ENCODE data around the gene DNHD1. TPM values are rescaled to one million over a fixed set of nuclear protein-coding genes. Genes with fewer than 3 reads are reported as not detected.

DNHD1 gene
- total and polyA plus RNA-seq, 9 of the 15 experiments (the other 6 are each of a cell fraction or from before 2014, with no cell fraction given), result 0.82 to 9.7 (median 3.8) TPM

DNA sequence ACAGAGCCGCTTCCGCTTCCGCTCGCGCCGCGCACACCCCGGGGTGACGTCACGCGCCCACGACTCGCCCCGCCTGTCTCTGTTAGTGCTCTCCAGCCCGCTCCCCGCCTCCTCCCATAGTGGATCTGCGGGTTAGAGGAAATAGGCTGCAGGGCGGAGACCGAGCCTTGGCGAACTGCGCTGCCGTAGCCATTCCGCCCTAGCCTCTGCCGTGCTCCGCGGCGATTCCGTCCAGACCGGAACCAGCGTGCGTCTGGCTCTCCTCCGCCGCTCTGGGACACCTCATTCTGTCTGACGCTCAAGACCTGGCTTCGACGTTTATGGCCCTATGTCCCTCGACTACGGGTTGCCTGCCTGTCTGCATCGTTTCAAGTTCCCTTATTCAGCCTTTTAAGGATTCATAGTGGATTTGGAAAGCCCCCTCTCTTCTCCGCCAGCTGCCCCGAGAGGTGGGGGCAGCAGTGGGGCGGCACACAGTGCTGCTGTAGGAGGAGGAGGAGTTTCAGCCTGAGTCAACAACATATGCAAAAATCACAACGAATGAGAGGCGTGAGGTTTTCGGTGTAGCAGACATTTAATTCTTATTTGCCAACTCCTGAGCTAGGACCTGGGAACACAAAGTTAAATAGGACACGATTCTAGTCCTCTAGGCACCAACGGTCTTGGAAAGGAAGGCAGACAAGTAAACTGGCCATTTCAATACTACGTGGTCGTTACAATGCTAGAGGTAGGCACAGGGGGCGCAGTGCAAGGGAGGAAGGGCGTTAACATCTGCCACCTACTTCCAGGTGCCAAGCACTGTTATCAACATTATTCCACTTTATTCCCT is 115.3 kb downstream of the DNHD1 start, which contains the start of gene TAF10 (continued):
- TF ChIP-seq ZNF561 (CRISPR knock-in tag; conservative IDR thresholded peaks at IDR 0.05) (no peak), MTF1 (CRISPR knock-in tag; IDR thresholded peaks at IDR 0.05; ENCODE audit: borderline replicate concordance) (no peak), CHCHD3 (CRISPR knock-in tag; IDR thresholded peaks at IDR 0.05) (0 out of 2 replicates have a peak, but pooled peaks have one; percentile 21), SIRT6 (IDR thresholded peaks at IDR 0.05; ENCODE audit: low read depth, low read length) (no peak), TCFL5 (CRISPR knock-in tag; conservative IDR thresholded peaks at IDR 0.05) (no peak), SMAD2 (IDR thresholded peaks at IDR 0.05; ENCODE audit: low read depth, low read length) (no peak), TBP (optimal IDR thresholded peaks at IDR 0.05; ENCODE audit: low read depth, low read length) (peak; percentile 87), ERF (CRISPR knock-in tag; IDR thresholded peaks at IDR 0.05) (0 out of 2 replicates have a peak, but pooled peaks have one; percentile 7), RBM14 (IDR thresholded peaks at IDR 0.05; ENCODE audit: borderline replicate concordance, insufficient read depth, low read depth, low read length) (no peak), BHLHE40 (IDR thresholded peaks at IDR 0.05; ENCODE audit: low read length) (peak; percentile 56; the same call in 1 of the 2 replicates), ZNF444 (CRISPR knock-in tag; IDR thresholded peaks at IDR 0.05) (no peak), NFIC (IDR thresholded peaks at IDR 0.05) (peak; percentile 26; the same call in 1 of the 2 replicates), MCM3 (IDR thresholded peaks at IDR 0.05) (no peak), TAF15 (IDR thresholded peaks at IDR 0.05; ENCODE audit: low read depth, low read length) (no peak), ZNF311 (CRISPR knock-in tag; IDR thresholded peaks at IDR 0.05) (no peak), NFE2 (IDR thresholded peaks at IDR 0.05; ENCODE audit: low read depth) (0 out of 2 replicates have a peak, but pooled peaks have one; percentile 3), ELF4 (CRISPR knock-in tag; IDR thresholded peaks at IDR 0.05) (peak; percentile 92), GABPA (tag; conservative IDR thresholded peaks at IDR 0.05; ENCODE audit: low read depth) (peak; percentile 95), TBL1XR1 (IDR thresholded peaks at IDR 0.05; ENCODE audit: low read length in 2 of 2) (no peak), ATF7 (IDR thresholded peaks at IDR 0.05) (peak; percentile 98)
- TF ChIP-seq, protein P1, sequence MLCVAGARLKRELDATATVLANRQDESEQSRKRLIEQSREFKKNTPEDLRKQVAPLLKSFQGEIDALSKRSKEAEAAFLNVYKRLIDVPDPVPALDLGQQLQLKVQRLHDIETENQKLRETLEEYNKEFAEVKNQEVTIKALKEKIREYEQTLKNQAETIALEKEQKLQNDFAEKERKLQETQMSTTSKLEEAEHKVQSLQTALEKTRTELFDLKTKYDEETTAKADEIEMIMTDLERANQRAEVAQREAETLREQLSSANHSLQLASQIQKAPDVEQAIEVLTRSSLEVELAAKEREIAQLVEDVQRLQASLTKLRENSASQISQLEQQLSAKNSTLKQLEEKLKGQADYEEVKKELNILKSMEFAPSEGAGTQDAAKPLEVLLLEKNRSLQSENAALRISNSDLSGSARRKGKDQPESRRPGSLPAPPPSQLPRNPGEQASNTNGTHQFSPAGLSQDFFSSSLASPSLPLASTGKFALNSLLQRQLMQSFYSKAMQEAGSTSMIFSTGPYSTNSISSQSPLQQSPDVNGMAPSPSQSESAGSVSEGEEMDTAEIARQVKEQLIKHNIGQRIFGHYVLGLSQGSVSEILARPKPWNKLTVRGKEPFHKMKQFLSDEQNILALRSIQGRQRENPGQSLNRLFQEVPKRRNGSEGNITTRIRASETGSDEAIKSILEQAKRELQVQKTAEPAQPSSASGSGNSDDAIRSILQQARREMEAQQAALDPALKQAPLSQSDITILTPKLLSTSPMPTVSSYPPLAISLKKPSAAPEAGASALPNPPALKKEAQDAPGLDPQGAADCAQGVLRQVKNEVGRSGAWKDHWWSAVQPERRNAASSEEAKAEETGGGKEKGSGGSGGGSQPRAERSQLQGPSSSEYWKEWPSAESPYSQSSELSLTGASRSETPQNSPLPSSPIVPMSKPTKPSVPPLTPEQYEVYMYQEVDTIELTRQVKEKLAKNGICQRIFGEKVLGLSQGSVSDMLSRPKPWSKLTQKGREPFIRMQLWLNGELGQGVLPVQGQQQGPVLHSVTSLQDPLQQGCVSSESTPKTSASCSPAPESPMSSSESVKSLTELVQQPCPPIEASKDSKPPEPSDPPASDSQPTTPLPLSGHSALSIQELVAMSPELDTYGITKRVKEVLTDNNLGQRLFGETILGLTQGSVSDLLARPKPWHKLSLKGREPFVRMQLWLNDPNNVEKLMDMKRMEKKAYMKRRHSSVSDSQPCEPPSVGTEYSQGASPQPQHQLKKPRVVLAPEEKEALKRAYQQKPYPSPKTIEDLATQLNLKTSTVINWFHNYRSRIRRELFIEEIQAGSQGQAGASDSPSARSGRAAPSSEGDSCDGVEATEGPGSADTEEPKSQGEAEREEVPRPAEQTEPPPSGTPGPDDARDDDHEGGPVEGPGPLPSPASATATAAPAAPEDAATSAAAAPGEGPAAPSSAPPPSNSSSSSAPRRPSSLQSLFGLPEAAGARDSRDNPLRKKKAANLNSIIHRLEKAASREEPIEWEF (CRISPR knock-in tag; IDR thresholded peaks at IDR 0.05), result no peak
- TF ChIP-seq, protein P2, sequence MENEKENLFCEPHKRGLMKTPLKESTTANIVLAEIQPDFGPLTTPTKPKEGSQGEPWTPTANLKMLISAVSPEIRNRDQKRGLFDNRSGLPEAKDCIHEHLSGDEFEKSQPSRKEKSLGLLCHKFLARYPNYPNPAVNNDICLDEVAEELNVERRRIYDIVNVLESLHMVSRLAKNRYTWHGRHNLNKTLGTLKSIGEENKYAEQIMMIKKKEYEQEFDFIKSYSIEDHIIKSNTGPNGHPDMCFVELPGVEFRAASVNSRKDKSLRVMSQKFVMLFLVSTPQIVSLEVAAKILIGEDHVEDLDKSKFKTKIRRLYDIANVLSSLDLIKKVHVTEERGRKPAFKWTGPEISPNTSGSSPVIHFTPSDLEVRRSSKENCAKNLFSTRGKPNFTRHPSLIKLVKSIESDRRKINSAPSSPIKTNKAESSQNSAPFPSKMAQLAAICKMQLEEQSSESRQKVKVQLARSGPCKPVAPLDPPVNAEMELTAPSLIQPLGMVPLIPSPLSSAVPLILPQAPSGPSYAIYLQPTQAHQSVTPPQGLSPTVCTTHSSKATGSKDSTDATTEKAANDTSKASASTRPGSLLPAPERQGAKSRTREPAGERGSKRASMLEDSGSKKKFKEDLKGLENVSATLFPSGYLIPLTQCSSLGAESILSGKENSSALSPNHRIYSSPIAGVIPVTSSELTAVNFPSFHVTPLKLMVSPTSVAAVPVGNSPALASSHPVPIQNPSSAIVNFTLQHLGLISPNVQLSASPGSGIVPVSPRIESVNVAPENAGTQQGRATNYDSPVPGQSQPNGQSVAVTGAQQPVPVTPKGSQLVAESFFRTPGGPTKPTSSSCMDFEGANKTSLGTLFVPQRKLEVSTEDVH (IDR thresholded peaks at IDR 0.05; ENCODE audit: low read depth, partially characterized antibody), result peak; percentile 37
